ENCODE measurements around the gene NXPE3. TPM values are rescaled to one million over a fixed set of nuclear protein-coding genes. Genes with fewer than 3 reads are reported as not detected.
A peak's percentile ranks its signal among the peaks of the same experiment; 100 is the strongest.
"Not testable (repeated sequence)": the region's sequence is repeated elsewhere in the genome, so short reads cannot be mapped to it uniquely, and the experiment has no call there.

Gene NXPE3
- total RNA-seq, 3 donors from 2014 or later, result 7.7 to 21.6 (median 17.0) TPM

GRCh38 chr3:101744811-101745210 lies 34.2 kb upstream of the NXPE3 start:
- H3K36me3 ChIP-seq, result no peaks in the 10 kb centered on the region
- intact Hi-C loops (cut with DNase I; ENCODE audit: low total_unique reads), result no loop called here
- no peak overlapping the region for H3K4me3 ChIP-seq
- H3K4me1 ChIP-seq, result no peaks in the 10 kb centered on the region
- H3K27me3 ChIP-seq, result no peaks in the 10 kb centered on the region
- no peak overlapping the region for H3K27ac ChIP-seq
- no peak for DNase-seq (ENCODE audit: low spot score in 2 of 2)
- H3K9me3 ChIP-seq, result no peaks in the 10 kb centered on the region
- TF ChIP-seq POLR2AphosphoS5 (IDR thresholded peaks at IDR 0.05), result no peak
- TF ChIP-seq POLR2A (IDR thresholded peaks at IDR 0.05), result no peak
- TF ChIP-seq CTCF (IDR thresholded peaks at IDR 0.05), result no peak

GRCh38 chr3:101745934-101746333 lies 33.1 kb upstream of the NXPE3 start:
- H3K4me1 ChIP-seq; DNase-seq (ENCODE audit: low spot score in 2 of 2); H3K9me3 ChIP-seq; intact Hi-C loops (cut with DNase I; ENCODE audit: low total_unique reads); H3K4me3 ChIP-seq; H3K27me3 ChIP-seq; H3K36me3 ChIP-seq; H3K27ac ChIP-seq: not testable (repeated sequence)

GRCh38 chr3:101753386-101754113 lies 25.5 kb upstream of the NXPE3 start:
- intact Hi-C loops (cut with DNase I; ENCODE audit: low total_unique reads); DNase-seq (ENCODE audit: low spot score in 2 of 2); H3K4me1 ChIP-seq; H3K36me3 ChIP-seq; H3K27ac ChIP-seq; H3K27me3 ChIP-seq; H3K4me3 ChIP-seq; H3K9me3 ChIP-seq: not testable (repeated sequence)

GRCh38 chr3:101758224-101758623 lies 20.8 kb upstream of the NXPE3 start:
- intact Hi-C loops (cut with DNase I; ENCODE audit: low total_unique reads), result loop anchor here (5.0 kb wide), 1 partner anchor 671 kb away; no protein-coding TSS in a partner anchor
- H3K4me1 ChIP-seq, result no peaks in the 10 kb centered on the region
- H3K9me3 ChIP-seq, result no peaks in the 10 kb centered on the region
- no peaks in the 10 kb centered on the region for H3K27me3 ChIP-seq
- no peak overlapping the region for H3K27ac ChIP-seq
- no peak for DNase-seq (ENCODE audit: low spot score in 2 of 2)
- no peaks in the 10 kb centered on the region for H3K36me3 ChIP-seq
- TF ChIP-seq POLR2A (IDR thresholded peaks at IDR 0.05) (no peak), POLR2AphosphoS5 (IDR thresholded peaks at IDR 0.05) (peak in 1 of 3 donors; percentile 15), CTCF (IDR thresholded peaks at IDR 0.05) (no peak)
- no peak overlapping the region for H3K4me3 ChIP-seq

- intact Hi-C loops (cut with DNase I; ENCODE audit: low total_unique reads), result no loop called here
- H3K4me1 ChIP-seq, result no peaks in the 10 kb centered on the region
- TF ChIP-seq CTCF (IDR thresholded peaks at IDR 0.05), result no peak
- no peak for TF ChIP-seq POLR2A (IDR thresholded peaks at IDR 0.05)
- no peak for TF ChIP-seq POLR2AphosphoS5 (IDR thresholded peaks at IDR 0.05)
- H3K27ac ChIP-seq, result no peak overlapping the region
- no peak overlapping the region for H3K4me3 ChIP-seq
- no peaks in the 10 kb centered on the region for H3K27me3 ChIP-seq
- DNase-seq (ENCODE audit: low spot score in 2 of 2), result no peak
- no peaks in the 10 kb centered on the region for H3K36me3 ChIP-seq
- H3K9me3 ChIP-seq, result no peaks in the 10 kb centered on the region
Observed at GRCh38 chr3:101762041-101762646, 16.9 kb upstream of the NXPE3 start.

GRCh38 chr3:101777745-101778281 lies 1.2 kb upstream of the NXPE3 start:
- H3K4me1 ChIP-seq; H3K27ac ChIP-seq; DNase-seq (ENCODE audit: low spot score in 2 of 2); H3K36me3 ChIP-seq; H3K9me3 ChIP-seq; intact Hi-C loops (cut with DNase I; ENCODE audit: low total_unique reads); H3K27me3 ChIP-seq; H3K4me3 ChIP-seq: not testable (repeated sequence)
